Right atrium auricular region (tissue), 2 donors: Measurements from ENCODE around the gene RAPGEF4. TPM values are rescaled to one million over a fixed set of nuclear protein-coding genes. Genes with fewer than 3 reads are reported as not detected.

Source experiments
- DNase-seq: peaks from one replicate; pipeline ENCODE4 v3.0.0-alpha.2; 2019; ENCODE audit warnings: low spot score
- H3K27ac ChIP-seq, 2 donors: fragments of 200-600 bp; sonication (generic); 1 replicate in 1 of 2; 2 replicates in 1 of 2; pipeline ENCODE4 v1.5.1; 2016 to 2019
- H3K27me3 ChIP-seq, 2 donors: fragments of 200-600 bp; sonication (generic); one replicate each; pipeline versions ENCODE4 v1.5.1 to v1.6.0; 2017 to 2019
- H3K36me3 ChIP-seq: fragments of 200-600 bp; sonication (generic); one replicate; pipeline ENCODE4 v1.5.1; 2016
- H3K4me1 ChIP-seq, 2 donors: fragments of 200-600 bp; sonication (generic); one replicate each; pipeline versions ENCODE4 v1.5.1 to v1.6.0; 2017 to 2019
- H3K4me3 ChIP-seq, 2 donors: fragments of 200-600 bp; sonication (generic); 1 replicate in 1 of 2; 2 replicates in 1 of 2; pipeline ENCODE4 v1.5.1; 2017 to 2019; ENCODE audit warnings: mild to moderate bottlenecking in 1 of 2, moderate library complexity in 1 of 2
- H3K9me3 ChIP-seq, 2 donors: fragments of 200-600 bp; sonication (generic); one replicate each; pipeline ENCODE4 v1.5.1; 2019
- total RNA-seq, 2 donors: library from RNA; depleted of rRNA; stranded (reverse); fragments of >200 nt; gene quantifications; one replicate each; pipeline ENCODE4 v1.1.0, GENCODE V29; 2016
- TF ChIP-seq, protein P1 (sequence below), 2 donors: fragments of 200-600 bp; sonication (generic); IDR thresholded peaks; one replicate each; pipeline ENCODE4 v1.5.1; 2019; ENCODE audit warnings: antibody characterized with exemption in 2 of 2

Gene RAPGEF4
- total RNA-seq, 2 donors from 2014 or later: 6.2 to 14.1 TPM

DNA sequence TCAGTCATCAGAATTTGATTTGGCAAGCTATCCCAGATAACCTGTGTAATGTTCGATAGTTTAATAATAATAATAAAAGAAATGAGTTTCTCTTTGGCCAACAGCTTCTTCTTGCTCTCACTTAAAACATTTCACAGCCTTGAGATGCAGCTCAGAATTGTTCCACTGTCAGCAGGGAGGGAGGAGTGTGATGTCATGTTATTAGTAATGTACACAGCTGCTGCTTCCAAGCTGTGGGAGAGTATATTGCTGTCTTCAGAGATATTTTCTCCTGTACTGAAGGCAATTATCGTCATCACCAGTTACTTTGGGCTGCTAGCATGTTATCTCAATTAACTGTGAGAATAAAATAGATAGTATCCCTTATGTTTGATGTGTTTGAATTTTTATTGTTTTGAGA lies 193.1 kb downstream of the RAPGEF4 start:
- Histone ChIP-seq H3K4me1 (peaks cover 0 to 51% of the 10 kb centered on the region in 2 donors), H3K27ac (peak overlapping the region; percentile 51 to 65), H3K36me3 (no peaks in the 10 kb centered on the region), H3K9me3 (no peaks in the 10 kb centered on the region), H3K4me3 (peak overlapping the region in 1 of 2 donors; percentile 2), H3K27me3 (no peaks in the 10 kb centered on the region)
- DNase-seq: no peak
- TF ChIP-seq, protein P1, sequence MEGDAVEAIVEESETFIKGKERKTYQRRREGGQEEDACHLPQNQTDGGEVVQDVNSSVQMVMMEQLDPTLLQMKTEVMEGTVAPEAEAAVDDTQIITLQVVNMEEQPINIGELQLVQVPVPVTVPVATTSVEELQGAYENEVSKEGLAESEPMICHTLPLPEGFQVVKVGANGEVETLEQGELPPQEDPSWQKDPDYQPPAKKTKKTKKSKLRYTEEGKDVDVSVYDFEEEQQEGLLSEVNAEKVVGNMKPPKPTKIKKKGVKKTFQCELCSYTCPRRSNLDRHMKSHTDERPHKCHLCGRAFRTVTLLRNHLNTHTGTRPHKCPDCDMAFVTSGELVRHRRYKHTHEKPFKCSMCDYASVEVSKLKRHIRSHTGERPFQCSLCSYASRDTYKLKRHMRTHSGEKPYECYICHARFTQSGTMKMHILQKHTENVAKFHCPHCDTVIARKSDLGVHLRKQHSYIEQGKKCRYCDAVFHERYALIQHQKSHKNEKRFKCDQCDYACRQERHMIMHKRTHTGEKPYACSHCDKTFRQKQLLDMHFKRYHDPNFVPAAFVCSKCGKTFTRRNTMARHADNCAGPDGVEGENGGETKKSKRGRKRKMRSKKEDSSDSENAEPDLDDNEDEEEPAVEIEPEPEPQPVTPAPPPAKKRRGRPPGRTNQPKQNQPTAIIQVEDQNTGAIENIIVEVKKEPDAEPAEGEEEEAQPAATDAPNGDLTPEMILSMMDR (IDR thresholded peaks at IDR 0.05): no peak

DNA sequence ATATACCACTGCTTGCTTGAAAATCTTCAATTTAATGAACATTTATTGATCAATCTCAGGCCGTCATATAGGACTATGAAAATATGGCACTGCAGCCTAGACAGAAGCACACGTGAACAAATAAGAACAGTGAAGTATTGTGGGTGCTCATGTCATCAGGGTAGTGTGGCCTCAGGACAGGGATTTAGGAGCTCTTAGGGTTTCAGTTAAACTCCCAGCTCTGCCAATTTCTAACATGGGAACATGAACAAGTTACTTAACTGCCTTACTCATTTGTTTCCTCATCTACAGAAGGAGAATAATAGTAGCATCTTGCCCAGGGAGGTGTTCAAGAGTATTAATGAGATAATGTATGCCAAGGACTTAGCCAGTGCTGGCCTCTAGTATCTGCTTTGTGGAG lies 194.0 kb downstream of the RAPGEF4 start:
- Histone ChIP-seq H3K27me3 (no peaks in the 10 kb centered on the region), H3K9me3 (no peaks in the 10 kb centered on the region), H3K4me3 (no peak overlapping the region), H3K4me1 (peaks cover 0 to 51% of the 10 kb centered on the region in 2 donors), H3K36me3 (no peaks in the 10 kb centered on the region), H3K27ac (peak overlapping the region; percentile 32 to 51)
- TF ChIP-seq, protein P1 (IDR thresholded peaks at IDR 0.05): no peak
- DNase-seq: no peak

DNA sequence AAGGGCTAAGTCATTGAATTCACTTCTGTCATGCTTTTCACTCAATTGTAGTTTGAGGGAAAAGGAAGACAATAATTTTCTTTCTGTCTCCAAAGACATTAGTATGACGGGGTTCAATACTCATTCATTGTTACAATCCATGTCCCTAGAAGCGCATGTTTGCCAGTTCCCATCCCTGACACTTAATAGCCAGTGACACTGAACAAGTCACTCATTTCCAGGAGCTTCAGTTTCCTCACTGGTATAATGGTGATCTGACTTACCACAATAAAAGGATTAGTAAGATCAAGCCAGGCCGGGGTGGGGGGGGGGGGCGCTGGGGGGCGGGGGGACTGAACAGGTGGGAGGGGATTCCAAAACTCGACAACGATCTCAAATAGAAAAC lies 195.2 kb downstream of the RAPGEF4 start:
- H3K27ac ChIP-seq: peak overlapping the region; percentile 51 to 53
- TF ChIP-seq, protein P1 (IDR thresholded peaks at IDR 0.05): no peak
- peaks cover 0 to 51% of the 10 kb centered on the region in 2 donors for H3K4me1 ChIP-seq
- no peaks in the 10 kb centered on the region for H3K9me3 ChIP-seq
- no peak overlapping the region for H3K4me3 ChIP-seq
- no peaks in the 10 kb centered on the region for H3K27me3 ChIP-seq
- no peaks in the 10 kb centered on the region for H3K36me3 ChIP-seq
- no peak for DNase-seq

DNA sequence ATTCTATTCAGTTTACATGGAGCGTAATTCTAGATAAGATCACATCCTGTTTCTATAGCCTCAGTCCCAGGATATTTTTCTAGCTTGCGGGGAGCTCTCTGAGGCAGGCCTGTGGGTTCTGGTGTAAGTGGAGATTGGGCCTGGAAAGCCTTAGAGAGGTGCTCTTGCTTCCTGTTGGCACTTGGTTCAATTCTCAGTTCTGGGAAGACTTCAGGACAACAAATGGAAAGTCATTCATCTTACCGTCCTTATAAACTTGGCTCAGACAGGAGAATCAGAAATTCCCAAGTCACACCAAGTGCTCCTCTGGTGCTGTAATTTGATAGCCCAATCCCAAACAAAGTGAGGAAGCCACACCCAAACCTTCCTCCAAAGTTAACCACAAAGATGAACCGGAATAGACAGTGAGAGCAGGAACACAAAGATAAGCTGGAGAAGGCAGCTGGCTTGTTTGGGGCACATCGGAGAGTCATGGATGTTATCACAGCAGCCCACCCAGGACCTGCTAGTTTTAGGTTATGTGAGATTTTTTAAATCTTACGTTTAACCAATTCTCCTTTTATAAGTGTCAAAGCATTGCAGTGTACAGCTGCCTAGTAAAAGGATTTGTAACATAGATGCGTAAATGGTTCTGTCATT lies 195.7 kb downstream of the RAPGEF4 start:
- TF ChIP-seq, protein P1 (IDR thresholded peaks at IDR 0.05): no peak
- Histone ChIP-seq H3K9me3 (no peaks in the 10 kb centered on the region), H3K27me3 (no peaks in the 10 kb centered on the region), H3K36me3 (no peaks in the 10 kb centered on the region), H3K27ac (peak overlapping the region; percentile 51 to 66), H3K4me3 (peak overlapping the region in 1 of 2 donors; percentile 26), H3K4me1 (peaks cover 0 to 51% of the 10 kb centered on the region in 2 donors)
- DNase-seq: no peak

DNA sequence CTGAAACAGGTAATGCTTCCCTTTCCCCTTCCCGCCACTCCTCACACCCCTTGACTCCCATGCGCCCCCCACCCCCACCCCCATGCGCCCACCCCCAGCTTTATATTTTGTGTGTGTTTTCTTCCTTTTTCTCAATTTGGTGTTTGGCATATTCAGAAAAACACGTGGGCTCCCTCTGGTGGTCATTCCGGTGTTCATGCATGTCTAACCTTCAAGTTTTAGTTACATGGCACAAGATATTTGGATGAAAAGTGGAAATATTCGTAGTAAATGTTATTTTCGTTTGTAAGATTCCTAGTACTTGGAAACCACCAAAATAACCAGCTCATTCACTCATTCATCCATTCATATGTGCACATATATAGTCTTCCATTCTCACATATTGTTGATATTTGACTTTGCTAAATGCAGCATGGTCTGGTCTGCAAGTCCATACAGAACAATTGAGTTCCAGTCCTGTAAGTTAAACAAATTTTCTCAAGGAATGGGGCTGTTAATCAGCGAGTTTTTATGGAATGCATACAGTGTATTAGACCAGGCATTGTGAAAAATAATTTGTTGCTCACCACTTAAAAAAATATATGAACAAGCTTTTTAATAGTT lies 196.4 kb downstream of the RAPGEF4 start:
- DNase-seq: peak; percentile 83
- TF ChIP-seq, protein P1 (IDR thresholded peaks at IDR 0.05): peak; percentile 76 to 83
- no peaks in the 10 kb centered on the region for H3K36me3 ChIP-seq
- H3K4me1 ChIP-seq: peaks cover 0 to 46% of the 10 kb centered on the region in 2 donors
- peak overlapping the region in 1 of 2 donors; percentile 26 for H3K4me3 ChIP-seq
- H3K27me3 ChIP-seq: no peaks in the 10 kb centered on the region
- H3K9me3 ChIP-seq: no peaks in the 10 kb centered on the region
- H3K27ac ChIP-seq: peak overlapping the region; percentile 51 to 66
